HCEC 1CT (cell line): ENCODE data around the gene ATG16L1.

Experiments used
- DNase-seq: peaks from one replicate; pipeline ENCODE4 v3.0.0-alpha.2; 2017

Gene ATG16L1

GRCh38 chr2:233338046-233338445 lies 86.6 kb downstream of the ATG16L1 start:
- DNase-seq, result no peak

GRCh38 chr2:233338812-233339368 lies 87.4 kb downstream of the ATG16L1 start:
- DNase-seq, result no peak

- no peak for DNase-seq
Measured at GRCh38 chr2:233339427-233339826, 88.0 kb downstream of the ATG16L1 start.

- DNase-seq, result no peak
Measured at GRCh38 chr2:233341296-233341695, 89.8 kb downstream of the ATG16L1 start.

- DNase-seq, result no peak
Measured at GRCh38 chr2:233342301-233342700, 90.8 kb downstream of the ATG16L1 start.

GRCh38 chr2:233343171-233343705 lies 91.8 kb downstream of the ATG16L1 start:
- no peak for DNase-seq
